ENCODE results near the gene ADARB2.

Gene ADARB2

GRCh38 chr10:1531883-1532597, 205.3 kb downstream of the ADARB2 start:
- DNase-seq (ENCODE audit: low read depth in 2 of 3, low spot score in 2 of 3), result no peak

GRCh38 chr10:1530871-1531517, 206.3 kb downstream of the ADARB2 start:
- no peak for DNase-seq (ENCODE audit: low read depth in 2 of 3, low spot score in 2 of 3)

GRCh38 chr10:1529806-1530413, 207.4 kb downstream of the ADARB2 start:
- DNase-seq (ENCODE audit: low read depth in 2 of 3, low spot score in 2 of 3), result no peak

- DNase-seq (ENCODE audit: low read depth in 2 of 3, low spot score in 2 of 3), result no peak
Observed at GRCh38 chr10:1527951-1528350, 209.4 kb downstream of the ADARB2 start.

GRCh38 chr10:1526436-1527055, 210.8 kb downstream of the ADARB2 start:
- no peak for DNase-seq (ENCODE audit: low read depth in 2 of 3, low spot score in 2 of 3)

- no peak for DNase-seq (ENCODE audit: low read depth in 2 of 3, low spot score in 2 of 3)
Observed at GRCh38 chr10:1525354-1526162, 211.8 kb downstream of the ADARB2 start.

- DNase-seq (ENCODE audit: low read depth in 2 of 3, low spot score in 2 of 3), result no peak
Observed at GRCh38 chr10:1524540-1524939, 212.8 kb downstream of the ADARB2 start.

- DNase-seq (ENCODE audit: low read depth in 2 of 3, low spot score in 2 of 3), result no peak
Observed at GRCh38 chr10:1523221-1523620, 214.1 kb downstream of the ADARB2 start.

- no peak for DNase-seq (ENCODE audit: low read depth in 2 of 3, low spot score in 2 of 3)
Observed at GRCh38 chr10:1522237-1522636, 215.1 kb downstream of the ADARB2 start.

GRCh38 chr10:1521741-1522140, 215.6 kb downstream of the ADARB2 start:
- no peak for DNase-seq (ENCODE audit: low read depth in 2 of 3, low spot score in 2 of 3)

GRCh38 chr10:1520909-1521565, 216.3 kb downstream of the ADARB2 start:
- DNase-seq (ENCODE audit: low read depth in 2 of 3, low spot score in 2 of 3), result no peak

- no peak for DNase-seq (ENCODE audit: low read depth in 2 of 3, low spot score in 2 of 3)
Observed at GRCh38 chr10:1519391-1519790, 217.9 kb downstream of the ADARB2 start.

- no peak for DNase-seq (ENCODE audit: low read depth in 2 of 3, low spot score in 2 of 3)
Observed at GRCh38 chr10:1517684-1518083, 219.6 kb downstream of the ADARB2 start.

- DNase-seq (ENCODE audit: low read depth in 2 of 3, low spot score in 2 of 3), result no peak
Observed at GRCh38 chr10:1516492-1517165, 220.7 kb downstream of the ADARB2 start.

GRCh38 chr10:1515780-1516491, 221.4 kb downstream of the ADARB2 start:
- DNase-seq (ENCODE audit: low read depth in 2 of 3, low spot score in 2 of 3), result no peak

GRCh38 chr10:1515121-1515779, 222.1 kb downstream of the ADARB2 start:
- DNase-seq (ENCODE audit: low read depth in 2 of 3, low spot score in 2 of 3), result no peak

GRCh38 chr10:1514681-1515080, 222.6 kb downstream of the ADARB2 start:
- no peak for DNase-seq (ENCODE audit: low read depth in 2 of 3, low spot score in 2 of 3)

GRCh38 chr10:1513221-1513620, 224.1 kb downstream of the ADARB2 start:
- DNase-seq (ENCODE audit: low read depth in 2 of 3, low spot score in 2 of 3), result no peak

GRCh38 chr10:1509011-1509530, 228.3 kb downstream of the ADARB2 start:
- DNase-seq (ENCODE audit: low read depth in 2 of 3, low spot score in 2 of 3), result no peak
